CD4-positive, alpha-beta T cell treated with Interleukin-6 at 100 ng/mL for 8 hours (primary cell): ENCODE data around the gene AP3D1.
"Not testable (repeated sequence)": the region's sequence is repeated elsewhere in the genome, so short reads cannot be mapped to it uniquely, and the experiment has no call there.

Experiments used
- DNase-seq: peaks from one replicate; pipeline ENCODE4 v3.0.0-alpha.2; 2020; ENCODE audit warnings: mixed read lengths, low spot score

AP3D1 gene

DNA sequence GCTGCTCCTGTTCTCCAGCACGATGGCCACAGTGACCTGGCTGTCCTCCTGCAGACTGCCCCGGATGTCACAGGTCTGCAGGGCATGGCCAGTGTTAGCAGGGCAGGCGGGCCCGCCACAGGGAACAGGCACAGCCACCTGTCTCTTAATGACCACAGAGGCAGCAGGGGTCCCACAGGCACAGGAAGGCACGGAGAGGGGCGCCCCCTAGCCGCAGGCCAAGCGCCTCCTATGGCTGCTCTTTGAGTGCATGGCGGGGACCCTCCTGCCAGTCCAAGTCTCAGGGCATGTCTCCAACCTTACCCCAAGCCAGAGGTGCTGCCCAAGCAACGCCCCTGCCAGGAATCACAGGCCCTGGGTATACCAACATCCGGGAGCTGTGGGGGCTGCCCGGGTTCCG is 40.5 kb downstream of the AP3D1 start:
- DNase-seq = no peak

DNA sequence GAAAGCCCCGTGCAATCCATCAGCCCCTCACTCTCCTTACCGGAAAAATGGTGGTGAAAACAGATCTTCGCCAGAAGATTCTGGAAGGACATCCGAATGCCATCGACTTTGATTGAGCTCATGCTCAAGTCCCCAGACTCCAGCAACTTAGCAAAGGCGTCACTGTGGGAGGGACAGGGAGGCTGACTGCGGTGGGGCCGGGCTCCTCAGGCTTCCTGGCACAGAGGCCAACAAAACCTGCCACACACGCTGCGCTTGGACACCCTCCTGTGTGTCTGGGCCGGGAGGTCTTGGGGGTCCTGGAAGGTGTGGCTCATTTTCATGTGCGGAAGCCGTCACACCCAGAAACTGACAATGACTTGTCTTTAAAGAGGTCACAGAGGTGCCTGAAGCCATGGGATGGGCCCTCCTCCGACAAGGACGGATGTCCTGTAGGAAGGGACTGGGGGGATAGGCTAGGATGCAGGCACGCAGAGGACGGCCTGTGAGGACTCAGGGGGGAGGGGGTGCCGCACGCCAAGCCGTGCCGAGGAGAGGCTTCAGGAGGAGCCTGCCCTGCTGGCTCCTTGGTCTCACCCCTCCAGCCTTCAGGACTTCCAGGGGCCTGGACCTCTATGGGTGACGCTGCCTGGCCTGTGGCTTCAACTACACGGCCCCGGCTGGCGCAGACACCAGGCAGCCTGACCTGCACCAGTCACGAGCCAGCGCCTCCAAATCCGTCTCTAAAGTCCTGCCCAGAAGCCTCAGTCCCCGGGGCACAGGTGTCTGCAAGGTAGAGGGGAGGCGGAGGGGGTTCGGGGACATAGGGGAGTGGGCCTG is 42.1 kb downstream of the AP3D1 start:
- DNase-seq = no peak

DNA sequence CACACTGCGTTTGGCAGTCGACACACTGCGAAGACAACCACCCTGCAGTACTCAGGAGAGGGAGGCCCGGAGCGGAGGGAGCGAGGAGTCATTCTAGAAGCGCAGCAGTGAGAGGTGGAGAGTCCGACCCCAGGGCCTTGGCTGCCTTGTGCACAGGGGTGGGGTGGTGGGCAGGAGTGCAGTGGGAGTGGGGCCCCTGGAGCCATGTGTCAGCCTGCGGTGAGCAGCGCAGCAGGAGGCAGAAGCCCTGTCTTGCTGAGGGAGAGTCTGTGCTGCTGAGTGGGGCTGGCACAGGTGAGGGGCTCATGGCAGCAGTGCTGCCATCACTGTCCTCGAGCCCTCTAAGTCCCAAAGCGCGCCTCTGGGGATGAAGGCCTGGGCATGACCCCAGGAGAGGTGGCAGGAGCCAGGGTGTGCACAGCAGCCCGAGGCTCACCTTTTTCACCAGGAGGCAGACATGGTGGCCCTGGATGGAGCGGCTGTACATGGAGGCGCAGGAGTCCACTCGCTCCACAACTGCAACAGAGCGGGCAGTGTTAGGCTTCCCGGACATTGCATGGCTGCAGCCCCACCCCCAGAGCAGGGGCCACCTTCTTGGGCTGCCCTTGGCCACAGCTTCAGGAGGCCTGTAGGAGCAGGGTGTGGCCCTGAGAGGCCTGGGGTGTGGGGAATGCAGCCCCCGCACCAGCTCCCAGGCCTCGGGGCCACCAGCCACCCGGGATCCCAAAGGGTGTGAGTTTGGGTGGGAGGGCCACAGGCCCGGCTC is 42.9 kb downstream of the AP3D1 start:
- DNase-seq = no peak

DNA sequence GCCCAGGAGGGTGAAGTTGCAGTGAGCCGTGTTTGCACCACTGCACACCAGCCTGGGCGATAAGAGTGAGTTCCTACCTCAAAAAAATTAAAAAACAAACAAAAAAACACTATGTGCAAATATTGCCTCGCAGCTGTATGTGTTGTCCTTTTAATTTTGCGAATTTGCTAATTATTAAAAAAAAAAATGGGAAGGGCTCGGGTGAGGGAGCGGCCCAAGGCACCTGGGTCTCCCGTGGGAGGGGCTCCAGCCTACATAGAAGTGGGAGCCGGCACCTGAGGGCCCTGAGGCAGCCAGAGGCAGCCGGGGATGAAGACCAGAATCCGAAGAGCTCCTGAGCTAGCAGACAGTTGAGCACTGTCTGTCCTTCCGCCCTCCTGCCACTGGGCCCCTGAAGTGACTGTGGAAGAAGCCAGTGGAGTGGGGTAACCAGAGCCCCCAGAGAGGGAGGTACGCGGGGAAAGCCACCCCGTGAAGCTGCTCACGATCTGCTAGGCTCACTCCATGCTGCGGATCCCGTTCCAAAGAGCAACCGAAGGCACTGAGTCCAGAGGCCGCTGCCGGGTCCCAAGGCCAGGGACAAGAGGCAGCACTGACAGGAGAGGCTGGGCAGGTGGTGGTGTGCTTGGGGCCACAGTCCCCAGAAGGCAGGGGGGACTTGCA is 48.2 kb downstream of the AP3D1 start:
- DNase-seq = no peak

DNA sequence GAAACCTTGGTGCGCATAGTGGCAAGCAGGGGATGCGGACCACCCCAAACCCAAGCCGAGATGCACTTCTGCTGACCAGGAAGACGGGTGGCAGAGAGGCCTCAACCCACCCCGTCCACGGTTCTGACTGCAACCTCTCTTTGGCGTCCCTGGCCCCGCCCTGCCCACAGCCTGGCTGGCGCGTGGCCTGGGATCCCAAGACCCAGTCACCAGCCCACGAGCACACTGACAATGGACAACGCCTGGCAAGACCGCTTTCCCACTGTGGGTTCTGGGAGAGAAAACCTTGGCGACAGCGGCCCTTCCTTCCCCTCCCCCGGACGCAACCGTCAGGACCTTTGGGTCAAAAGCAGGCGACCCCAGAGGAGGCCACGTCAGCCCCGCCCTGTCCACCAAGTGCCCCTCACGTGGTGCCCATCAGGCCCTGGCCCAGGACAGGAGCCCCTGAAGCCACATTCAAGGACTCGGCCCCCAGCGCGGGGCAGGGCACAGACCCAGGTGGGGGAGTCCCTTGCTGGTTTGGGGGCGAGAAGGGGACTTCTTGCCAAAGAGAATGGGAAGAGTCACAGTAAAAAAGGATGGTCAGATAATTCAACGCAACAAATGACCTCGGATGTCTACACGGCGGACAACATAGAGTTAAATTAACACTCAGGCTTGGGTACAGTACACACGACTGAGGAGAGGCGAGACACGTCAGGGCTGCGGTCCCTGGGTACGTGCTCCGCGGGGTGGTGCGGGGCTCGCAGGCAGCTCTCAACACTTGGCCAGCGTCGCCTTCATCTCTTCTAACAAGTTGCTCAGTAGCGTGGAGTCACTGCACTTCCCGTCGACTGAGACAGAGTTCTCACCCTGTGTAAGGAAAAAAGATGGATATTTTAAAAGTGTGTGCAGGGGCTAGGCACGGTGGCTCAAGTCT is 49.7 kb downstream of the AP3D1 start:
- DNase-seq = no peak

DNA sequence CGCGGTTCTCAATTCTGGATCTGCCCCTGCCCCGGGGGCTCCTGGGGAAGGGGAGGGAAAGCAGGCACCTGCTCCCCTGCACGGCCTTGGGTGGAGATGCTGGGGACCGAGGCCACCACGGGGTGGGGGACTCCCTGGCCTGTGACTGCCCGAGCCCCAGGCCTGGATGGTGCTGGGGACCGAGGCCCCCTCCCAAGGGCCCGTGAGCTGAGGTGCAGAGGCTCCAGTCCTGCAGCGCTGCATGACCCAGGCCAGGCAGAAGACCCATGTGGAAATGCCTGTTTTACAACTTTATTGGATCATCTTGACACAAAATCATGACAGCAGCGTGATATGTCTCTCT is 50.7 kb downstream of the AP3D1 start:
- no peak for DNase-seq

DNA sequence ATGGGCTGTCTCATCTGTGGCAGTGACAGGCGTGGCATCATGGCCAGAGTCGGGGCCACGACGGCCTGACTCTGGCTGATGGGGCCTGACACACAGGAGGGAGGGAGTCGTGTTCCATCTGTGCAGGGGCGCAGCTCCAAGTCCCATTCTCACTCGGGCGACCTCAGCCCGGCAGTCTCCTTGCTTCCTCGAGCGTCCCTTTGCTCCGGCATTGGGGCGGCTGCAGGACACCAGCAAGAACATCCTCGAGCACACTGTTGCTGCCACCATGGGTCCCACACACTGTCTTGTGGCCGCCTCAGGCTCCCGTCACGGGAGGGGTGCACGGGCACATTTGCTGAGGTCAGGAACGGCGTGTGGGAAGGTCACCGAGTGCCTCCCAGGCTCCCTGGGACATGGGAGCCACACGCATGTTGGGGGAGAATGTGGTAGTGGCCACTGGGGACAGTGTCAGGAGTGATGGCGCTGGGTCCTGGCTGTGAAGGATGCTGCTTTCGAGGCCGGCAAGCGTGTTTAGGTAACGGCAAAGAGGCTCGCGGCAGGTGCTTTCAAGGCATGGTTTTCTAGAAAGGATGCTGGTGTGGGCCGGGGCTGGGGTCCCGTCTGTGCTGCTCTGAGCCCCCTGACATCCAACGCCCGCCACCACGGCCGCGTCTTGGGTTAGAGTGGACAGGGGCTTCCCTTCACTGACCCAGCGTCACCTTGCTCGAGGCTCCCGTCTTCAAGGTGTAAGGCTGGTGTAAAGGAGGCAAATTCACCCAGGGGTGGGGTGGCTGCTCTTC is 51.2 kb downstream of the AP3D1 start:
- no peak for DNase-seq

DNA sequence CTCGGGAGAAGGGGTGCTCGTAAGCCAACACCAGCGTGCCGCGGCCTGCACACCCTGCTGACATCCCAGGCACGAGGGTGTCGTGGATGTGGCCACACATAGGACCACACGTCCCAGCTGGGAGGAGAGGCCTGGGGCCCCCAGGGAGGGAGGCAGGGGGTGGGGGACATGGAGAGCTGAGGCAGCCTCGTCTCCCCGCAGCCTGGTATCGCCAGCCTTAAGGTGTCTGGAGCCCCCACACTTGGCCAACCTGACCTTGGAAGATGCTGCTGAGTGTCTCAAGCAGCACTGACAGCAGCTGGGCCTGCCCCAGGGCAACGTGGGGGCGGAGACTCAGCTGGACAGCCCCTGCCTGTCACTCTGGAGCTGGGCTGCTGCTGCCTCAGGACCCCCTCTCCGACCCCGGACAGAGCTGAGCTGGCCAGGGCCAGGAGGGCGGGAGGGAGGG is 52.3 kb downstream of the AP3D1 start:
- DNase-seq = no peak

DNA sequence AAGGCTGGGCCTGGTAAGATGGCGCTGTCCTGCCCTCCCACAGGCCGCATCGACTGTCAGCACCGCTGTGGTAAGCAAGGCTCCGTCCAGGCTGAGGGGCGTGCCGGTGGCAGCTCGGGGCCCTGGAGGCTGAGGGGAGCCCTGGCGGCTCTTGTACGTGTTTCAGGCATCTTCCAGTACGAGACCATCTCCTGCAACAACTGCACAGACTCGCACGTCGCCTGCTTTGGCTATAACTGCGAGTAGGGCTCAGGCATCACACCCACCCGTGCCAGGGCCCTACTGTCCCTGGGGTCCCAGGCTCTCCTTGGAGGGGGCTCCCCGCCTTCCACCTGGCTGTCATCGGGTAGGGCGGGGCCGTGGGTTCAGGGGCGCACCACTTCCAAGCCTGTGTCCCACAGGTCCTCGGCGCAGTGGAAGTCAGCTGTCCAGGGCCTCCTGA is 53.5 kb downstream of the AP3D1 start:
- DNase-seq = no peak

DNA sequence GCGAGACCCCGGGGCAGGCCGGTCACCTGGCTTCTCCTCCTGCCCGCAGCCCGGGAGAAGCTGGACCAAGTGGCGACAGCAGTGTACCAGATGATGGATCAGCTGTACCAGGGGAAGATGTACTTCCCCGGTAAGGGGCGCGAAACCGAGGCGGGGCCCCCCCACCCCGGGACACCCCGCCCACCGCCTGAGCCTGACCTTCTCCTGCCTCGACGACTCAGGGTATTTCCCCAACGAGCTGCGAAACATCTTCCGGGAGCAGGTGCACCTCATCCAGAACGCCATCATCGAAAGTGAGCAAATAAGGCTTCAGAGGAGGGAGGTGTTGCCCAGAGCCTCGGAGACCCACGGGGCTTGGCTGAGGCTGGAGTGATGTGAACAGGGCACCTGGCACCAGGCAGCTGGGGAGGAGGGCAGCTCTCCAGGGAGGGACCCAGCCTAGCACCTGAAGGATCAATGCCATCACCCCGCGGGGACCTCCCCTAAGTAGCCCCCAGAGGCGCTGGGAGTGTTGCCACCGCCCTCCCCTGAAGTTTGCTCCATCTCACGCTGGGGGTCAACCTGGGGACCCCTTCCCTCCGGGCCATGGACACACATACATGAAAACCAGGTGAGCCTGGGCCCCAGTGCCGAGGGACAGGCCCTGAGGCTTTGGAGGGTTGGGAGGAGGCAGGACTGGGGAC is 54.0 kb downstream of the AP3D1 start:
- DNase-seq = peak; percentile 43

DNA sequence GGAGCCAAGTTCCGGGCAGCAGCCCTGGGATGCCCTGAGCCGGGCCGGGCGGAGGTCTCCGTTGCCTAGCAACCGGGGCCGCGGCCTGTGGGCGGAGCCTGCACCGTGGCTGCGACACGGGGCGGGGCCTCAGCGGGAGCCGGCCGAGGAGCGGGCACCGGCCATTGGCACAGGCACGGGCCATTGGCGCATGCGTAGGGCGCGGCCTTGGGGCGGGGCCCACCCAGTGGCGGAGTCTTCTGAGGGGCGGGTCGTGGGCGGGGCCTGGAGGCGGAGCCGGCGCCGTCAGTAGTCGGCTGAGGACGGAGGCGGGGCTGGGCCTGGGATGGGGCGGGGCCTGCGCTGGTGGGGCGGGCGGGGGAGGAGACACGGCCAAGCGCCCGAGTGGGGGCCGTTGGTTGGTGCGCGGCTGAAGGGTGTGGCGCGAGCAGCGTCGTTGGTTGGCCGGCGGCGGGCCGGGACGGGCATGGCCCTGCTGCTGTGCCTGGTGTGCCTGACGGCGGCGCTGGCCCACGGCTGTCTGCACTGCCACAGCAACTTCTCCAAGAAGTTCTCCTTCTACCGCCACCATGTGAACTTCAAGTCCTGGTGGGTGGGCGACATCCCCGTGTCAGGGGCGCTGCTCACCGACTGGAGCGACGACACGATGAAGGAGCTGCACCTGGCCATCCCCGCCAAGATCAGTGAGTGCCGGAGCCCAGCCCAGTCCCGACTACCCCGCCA is 54.7 kb downstream of the AP3D1 start, which contains the start of gene IZUMO4:
Gene IZUMO4 (plus strand): TSS at position 436 of the 723 bp plus-strand sequence. CDS start 31 bp downstream, at position 467.
- peak; percentile 99 for DNase-seq

DNA sequence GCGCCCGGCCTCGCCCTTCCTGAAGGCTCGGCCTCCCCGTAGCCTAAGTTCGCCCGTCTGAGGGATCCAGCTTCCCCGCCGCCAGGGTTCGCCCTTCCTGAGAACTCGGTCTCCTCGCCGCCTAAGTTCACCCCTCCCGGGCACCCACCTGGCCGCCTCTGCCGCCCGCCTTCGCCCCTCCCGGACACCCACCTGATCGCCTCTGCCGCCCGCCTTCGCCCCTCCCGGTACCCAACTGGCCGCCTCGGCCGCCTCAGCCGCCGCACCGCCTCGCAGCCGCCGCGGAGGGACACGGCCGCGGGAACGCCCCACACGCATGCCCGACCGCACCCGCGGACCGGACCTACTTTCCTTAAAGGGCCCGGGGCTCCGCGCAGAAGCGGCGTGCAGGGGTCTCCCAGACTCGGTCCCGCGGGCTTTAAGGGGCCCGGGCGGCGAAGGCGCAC is 55.3 kb downstream of the AP3D1 start, which contains the start of gene MOB3A:
Gene MOB3A (minus strand): TSS at position 293 of the 446 bp plus-strand sequence. CDS start 17,766 bp downstream, outside the sequence.
- peak; percentile 83 for DNase-seq

DNA sequence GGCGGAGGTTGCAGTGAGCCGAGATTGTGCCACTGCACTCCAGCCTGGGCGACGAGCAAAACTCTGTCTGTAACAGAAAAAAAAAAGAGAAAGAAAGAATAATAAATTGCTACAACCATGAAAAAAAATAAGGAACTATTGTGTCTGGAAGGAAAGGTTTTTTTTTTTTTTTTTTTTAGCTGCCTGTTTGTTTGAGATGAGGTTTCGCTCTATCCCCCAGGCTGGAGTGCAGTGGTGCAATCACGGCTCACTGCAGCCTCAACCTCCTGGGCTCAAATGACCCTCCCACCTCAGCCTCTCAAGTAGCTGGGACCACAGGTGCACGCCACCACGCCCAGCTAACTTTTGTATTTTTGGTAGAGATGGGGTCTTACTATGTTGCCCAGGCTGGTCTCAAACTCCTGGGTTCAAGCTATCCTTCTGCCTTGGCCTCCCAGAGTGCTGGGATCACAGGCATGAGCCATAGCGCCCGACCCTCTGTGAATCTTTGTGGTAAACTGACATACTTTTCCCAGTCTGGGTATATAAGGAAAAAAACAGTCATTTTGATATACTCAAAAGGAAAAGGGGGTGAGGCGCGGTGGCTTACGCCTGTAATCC is 59.3 kb downstream of the AP3D1 start:
- DNase-seq = not testable (repeated sequence)

DNA sequence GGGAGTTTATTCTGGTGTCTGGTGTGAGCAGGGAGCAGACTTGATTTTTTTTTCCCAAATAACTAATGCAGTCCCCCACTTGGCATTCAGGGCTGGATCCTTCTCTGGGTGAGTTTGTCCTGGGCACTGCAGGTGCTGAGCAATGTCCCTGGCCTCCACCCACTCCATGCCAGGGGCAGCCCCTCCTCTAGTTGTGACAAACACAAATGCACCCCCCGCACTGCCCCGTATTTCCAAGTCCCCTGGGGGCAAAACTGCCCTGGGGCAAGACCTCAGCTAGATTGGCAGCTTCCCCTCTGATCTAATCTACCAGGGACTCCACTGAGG is 61.7 kb downstream of the AP3D1 start:
- DNase-seq = no peak

DNA sequence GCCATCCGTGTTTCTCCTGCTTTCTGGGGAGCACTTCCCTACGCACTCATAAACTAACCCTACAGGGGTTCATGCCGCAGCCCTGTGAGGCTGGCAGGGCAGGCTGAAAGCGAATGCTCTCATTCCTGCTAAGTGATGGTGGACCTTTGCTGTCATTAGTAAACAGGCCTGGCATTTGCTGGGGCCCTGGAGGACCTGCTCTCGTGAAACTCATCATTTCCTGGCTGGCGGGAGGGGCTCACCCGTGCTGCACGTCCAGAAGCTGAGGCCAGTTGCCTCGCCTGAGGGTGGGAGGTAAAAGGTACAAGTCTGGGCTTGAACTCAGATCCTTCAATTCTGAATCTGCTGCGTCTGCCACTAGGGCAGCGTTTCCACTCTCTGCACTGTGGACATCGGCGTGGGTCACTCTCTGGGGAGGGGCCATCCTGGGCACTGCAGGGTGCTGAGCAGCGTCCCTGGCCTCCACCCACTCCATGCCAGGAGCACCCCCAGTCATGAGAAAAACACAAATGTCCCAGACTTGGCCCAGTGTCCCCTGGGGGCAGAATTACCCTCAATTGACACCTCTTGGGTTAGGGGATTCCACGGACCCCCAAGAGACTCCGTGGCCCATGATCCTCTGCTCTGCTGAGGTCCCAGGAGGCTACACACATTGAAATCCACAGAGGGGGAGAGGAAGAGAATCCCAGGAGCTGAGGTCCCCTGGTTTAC is 62.2 kb downstream of the AP3D1 start:
- DNase-seq = no peak

DNA sequence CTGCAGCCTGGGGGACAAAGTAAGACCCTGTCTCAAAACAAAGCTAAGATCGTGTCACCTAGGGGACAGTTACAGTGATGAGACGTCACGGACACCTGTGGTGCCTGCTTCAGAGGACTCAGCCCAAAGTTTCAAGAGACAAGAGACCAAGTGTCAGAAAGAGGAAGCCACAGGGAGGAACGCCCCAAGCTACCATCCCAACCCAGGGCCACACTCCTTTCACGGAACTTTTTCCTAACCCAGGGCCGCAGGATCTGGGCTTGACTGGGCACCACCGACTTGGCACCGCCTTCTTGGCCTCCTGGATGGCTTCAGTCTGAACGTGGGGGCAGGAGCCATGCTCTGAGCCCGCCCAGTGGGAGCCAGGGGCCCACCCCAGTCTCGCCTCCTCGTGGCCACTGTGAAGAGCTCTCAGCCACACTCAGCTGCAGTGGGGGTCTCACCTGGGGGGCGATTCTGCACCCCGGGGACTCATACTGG is 63.7 kb downstream of the AP3D1 start:
- DNase-seq = peak; percentile 30

DNA sequence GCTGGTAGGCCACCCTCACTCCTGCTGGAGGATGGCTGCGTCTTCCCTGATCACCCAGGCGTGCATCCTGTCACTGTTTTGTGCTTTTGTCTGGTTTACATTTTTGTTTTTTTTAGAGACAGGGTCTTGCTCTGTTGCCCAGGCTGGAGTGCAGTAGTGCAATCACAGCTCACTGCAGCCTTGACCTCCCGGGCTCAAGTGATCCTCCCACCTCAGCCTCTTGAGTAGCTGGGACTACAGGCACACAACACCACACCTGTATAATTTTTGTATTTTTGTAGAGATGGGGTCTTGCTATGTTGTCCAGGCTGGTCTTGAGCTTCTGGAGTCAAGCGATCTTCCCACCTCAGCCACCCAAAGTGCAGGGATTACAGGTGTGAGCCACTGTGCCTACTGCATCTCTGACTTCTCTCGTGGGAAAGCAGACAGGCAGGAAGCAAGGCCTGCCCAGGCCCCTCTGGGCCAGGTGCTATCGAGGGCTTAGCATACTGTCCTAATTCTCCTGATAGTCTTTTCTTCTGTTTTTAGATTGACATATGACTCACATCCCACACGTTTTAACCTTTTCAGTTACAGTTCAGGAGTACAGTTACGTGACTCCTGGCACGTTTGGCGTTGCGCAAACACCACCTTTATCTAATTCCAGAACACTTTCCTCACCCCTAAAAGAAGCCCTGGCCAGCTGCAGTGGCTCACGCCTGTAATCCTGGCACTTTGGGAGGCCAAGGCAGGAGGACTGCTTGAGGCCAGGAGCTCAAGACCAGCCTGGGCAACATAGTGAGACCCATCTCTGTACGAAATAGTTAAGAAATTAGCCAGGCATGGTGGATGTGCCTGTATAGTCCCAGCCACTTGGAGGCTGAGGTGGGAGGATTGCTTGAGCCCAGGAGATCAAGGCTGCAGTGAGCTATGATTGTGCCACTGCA is 64.4 kb downstream of the AP3D1 start:
- DNase-seq = not testable (repeated sequence)
